Breast epithelium (tissue), 4 donors: ENCODE data around the gene ALK. TPM values are rescaled to one million over a fixed set of nuclear protein-coding genes. Genes with fewer than 3 reads are reported as not detected.

ENCODE experiments used
- DNase-seq, 2 donors: peaks; one replicate each; pipeline ENCODE4 v3.0.0-alpha.2; 2019; ENCODE audit warnings: low spot score in 2 of 2
- H3K27ac ChIP-seq, 2 donors: fragments of 200-600 bp; sonication (generic) in 1 of 2; one replicate each; pipeline ENCODE4 v1.5.1; 2016 to 2019; ENCODE audit warnings: mild to moderate bottlenecking in 1 of 2
- H3K27me3 ChIP-seq, 2 donors: fragments of 200-600 bp; sonication (generic) in 1 of 2; one replicate each; pipeline versions ENCODE4 v1.5.1 to v1.6.0; 2017 to 2019; ENCODE audit warnings: control low read depth in 1 of 2, mild to moderate bottlenecking in 1 of 2
- H3K36me3 ChIP-seq: fragments of 200-600 bp; one replicate; pipeline ENCODE4 v1.5.1; 2019
- H3K4me1 ChIP-seq, 2 donors: fragments of 200-600 bp; sonication (generic); one replicate each; pipeline ENCODE4 v1.5.1; 2016 to 2019; ENCODE audit warnings: control low read depth in 1 of 2
- H3K4me3 ChIP-seq, 3 donors: fragments of 200-600 bp; sonication (generic); 1 replicate in 2 of 3; 2 replicates in 1 of 3; pipeline ENCODE4 v1.5.1; 2016 to 2019; ENCODE audit warnings: mild to moderate bottlenecking in 3 of 3, moderate library complexity in 2 of 3
- H3K9me3 ChIP-seq, 2 donors: fragments of 200-600 bp; sonication (generic) in 1 of 2; one replicate each; pipeline ENCODE4 v1.5.1; 2016 to 2019; ENCODE audit warnings: control low read depth in 1 of 2
- POLR2A ChIP-seq: fragments of 450-650 bp; IDR thresholded peaks from one replicate; pipeline ENCODE4 v1.6.1; 2016; ENCODE audit warnings: antibody characterized with exemption, mild to moderate bottlenecking, moderate library complexity
- POLR2AphosphoS5 ChIP-seq, 3 donors: sonication (generic); formaldehyde crosslinking; IDR thresholded peaks; one replicate each; pipeline ENCODE4 v1.6.1; 2017; ENCODE audit warnings: antibody characterized with exemption in 3 of 3
- intact Hi-C: fragments of 100-400 bp; cut with DNase I; formaldehyde crosslinking; loops from one replicate; pipeline ENCODE4 v1.15.1; 2023; ENCODE audit warnings: low total_unique reads
- total RNA-seq, 3 donors: library from RNA; depleted of rRNA; stranded (reverse); fragments of >200 nt; gene quantifications; one replicate each; pipeline ENCODE4 v1.1.0, GENCODE V29; 2016
- TF ChIP-seq, protein P1 (sequence below), 3 donors: fragments of 450-650 bp; IDR thresholded peaks; one replicate each; pipeline ENCODE4 v1.5.1; 2016 to 2017; ENCODE audit warnings: antibody characterized with exemption in 3 of 3, mild to moderate bottlenecking in 3 of 3, moderate library complexity in 3 of 3

ALK gene
- total RNA-seq, 3 donors from 2014 or later, result 0.33 to 5.6 (median 0.64) TPM

DNA sequence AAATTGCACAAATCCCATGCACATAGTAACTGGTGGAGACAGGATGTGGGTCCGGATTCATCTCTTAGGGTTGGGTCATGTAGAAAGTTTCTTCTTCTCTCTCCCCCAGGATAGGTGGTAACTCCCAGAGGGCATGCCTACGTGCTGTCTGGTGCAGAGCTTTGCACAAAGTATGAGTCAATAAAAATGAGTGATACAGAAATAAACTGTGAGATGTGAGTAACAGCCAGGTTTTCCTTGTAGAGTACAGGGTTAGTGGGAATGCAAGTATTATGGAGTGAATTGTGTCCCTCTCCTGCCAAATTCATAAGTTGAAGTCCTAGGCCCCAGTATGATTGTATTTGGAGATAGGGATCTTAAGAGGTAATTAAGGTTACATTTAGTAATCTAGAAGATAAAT, 289.4 kb downstream of the ALK start:
- Histone ChIP-seq H3K4me3 (no peak overlapping the region), H3K27ac (no peak overlapping the region), H3K4me1 (no peaks in the 10 kb centered on the region), H3K27me3 (no peaks in the 10 kb centered on the region), H3K36me3 (no peaks in the 10 kb centered on the region), H3K9me3 (no peaks in the 10 kb centered on the region)
- intact Hi-C loops, result no loop called here
- DNase-seq, result no peak
- TF ChIP-seq POLR2A (no peak), POLR2AphosphoS5 (IDR thresholded peaks at IDR 0.05) (no peak)
- TF ChIP-seq, protein P1, sequence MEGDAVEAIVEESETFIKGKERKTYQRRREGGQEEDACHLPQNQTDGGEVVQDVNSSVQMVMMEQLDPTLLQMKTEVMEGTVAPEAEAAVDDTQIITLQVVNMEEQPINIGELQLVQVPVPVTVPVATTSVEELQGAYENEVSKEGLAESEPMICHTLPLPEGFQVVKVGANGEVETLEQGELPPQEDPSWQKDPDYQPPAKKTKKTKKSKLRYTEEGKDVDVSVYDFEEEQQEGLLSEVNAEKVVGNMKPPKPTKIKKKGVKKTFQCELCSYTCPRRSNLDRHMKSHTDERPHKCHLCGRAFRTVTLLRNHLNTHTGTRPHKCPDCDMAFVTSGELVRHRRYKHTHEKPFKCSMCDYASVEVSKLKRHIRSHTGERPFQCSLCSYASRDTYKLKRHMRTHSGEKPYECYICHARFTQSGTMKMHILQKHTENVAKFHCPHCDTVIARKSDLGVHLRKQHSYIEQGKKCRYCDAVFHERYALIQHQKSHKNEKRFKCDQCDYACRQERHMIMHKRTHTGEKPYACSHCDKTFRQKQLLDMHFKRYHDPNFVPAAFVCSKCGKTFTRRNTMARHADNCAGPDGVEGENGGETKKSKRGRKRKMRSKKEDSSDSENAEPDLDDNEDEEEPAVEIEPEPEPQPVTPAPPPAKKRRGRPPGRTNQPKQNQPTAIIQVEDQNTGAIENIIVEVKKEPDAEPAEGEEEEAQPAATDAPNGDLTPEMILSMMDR (IDR thresholded peaks at IDR 0.05), result no peak

DNA sequence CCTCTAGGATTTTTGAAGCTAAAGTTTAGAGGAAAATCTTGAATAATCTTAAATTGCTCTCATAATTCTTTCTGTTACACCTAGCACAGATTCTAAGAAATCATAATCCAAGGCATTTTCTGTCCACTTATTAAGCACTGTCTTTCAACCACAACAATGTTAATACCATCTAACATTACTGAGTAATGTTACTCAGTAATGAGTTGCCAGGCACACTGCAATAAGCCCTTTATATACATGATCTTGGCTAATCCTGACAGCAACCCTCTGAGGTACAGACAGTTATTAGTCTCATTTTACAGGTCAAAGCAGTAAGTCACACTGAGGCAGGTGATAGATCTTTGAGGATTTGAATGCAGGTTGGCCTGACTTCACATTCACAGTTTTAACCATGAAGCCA, 291.9 kb downstream of the ALK start:
- Histone ChIP-seq H3K36me3 (no peaks in the 10 kb centered on the region), H3K9me3 (no peaks in the 10 kb centered on the region), H3K4me3 (no peak overlapping the region), H3K27me3 (no peaks in the 10 kb centered on the region), H3K27ac (no peak overlapping the region), H3K4me1 (no peaks in the 10 kb centered on the region)
- TF ChIP-seq, protein P1 (IDR thresholded peaks at IDR 0.05), result no peak
- no peak for TF ChIP-seq POLR2AphosphoS5 (IDR thresholded peaks at IDR 0.05)
- TF ChIP-seq POLR2A, result no peak
- intact Hi-C loops, result no loop called here
- DNase-seq, result no peak

DNA sequence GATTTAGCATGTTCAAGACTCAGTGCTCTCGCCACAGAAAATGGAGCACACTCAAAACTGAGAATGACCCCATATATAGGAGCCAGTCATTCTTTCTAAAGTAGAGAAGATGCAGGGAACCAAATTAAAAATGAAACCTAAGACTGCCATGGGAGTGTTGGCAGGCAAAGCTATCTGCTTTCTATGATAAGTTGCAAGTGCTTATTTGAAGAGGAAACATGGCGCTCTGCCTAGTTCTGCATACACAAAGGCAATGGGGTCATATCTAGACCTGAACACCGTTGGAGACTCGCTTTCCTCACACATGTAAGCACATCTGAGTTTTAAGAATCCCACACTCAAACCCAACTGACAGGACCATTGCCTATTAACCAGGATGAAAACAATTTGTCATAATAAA, 292.5 kb downstream of the ALK start:
- no peaks in the 10 kb centered on the region for H3K36me3 ChIP-seq
- H3K27me3 ChIP-seq, result no peaks in the 10 kb centered on the region
- no peaks in the 10 kb centered on the region for H3K4me1 ChIP-seq
- H3K27ac ChIP-seq, result no peak overlapping the region
- intact Hi-C loops, result no loop called here
- no peak overlapping the region for H3K4me3 ChIP-seq
- TF ChIP-seq POLR2AphosphoS5 (IDR thresholded peaks at IDR 0.05), result no peak
- TF ChIP-seq, protein P1 (IDR thresholded peaks at IDR 0.05), result no peak
- TF ChIP-seq POLR2A, result no peak
- no peaks in the 10 kb centered on the region for H3K9me3 ChIP-seq
- DNase-seq, result no peak

DNA sequence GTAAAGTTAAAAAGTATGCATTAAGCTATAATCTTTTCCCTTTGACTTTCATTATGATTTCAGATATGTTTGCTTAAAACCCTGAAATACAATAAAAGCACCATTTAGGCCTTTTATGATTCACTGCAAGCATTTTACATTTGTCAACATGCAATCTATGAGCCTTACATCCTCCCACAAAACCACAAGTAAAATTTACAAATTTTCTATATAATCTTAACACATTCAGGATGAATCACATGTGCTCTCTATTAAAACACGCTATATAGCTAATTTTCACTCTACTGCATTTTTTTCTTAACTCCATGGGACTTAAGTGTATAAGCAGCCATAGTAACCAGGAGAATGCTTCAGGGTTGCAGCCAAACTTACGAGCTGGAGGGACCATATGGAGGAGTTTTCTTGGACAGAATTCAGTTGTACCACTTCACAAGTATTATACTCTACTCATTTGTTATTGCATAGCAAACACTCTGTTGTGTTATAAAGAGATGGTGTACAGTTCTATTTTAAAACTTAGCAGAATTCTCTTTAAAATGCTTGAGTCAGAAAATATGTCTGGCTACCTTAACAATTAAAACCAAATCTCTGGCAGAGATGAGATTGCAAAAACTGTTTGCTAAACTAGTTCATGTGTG, 293.2 kb downstream of the ALK start:
- no peaks in the 10 kb centered on the region for H3K9me3 ChIP-seq
- no peaks in the 10 kb centered on the region for H3K27me3 ChIP-seq
- DNase-seq, result no peak
- intact Hi-C loops, result no loop called here
- H3K36me3 ChIP-seq, result no peaks in the 10 kb centered on the region
- H3K4me1 ChIP-seq, result no peaks in the 10 kb centered on the region
- no peak overlapping the region for H3K27ac ChIP-seq
- TF ChIP-seq POLR2A (no peak), POLR2AphosphoS5 (IDR thresholded peaks at IDR 0.05) (no peak)
- TF ChIP-seq, protein P1 (IDR thresholded peaks at IDR 0.05), result no peak
- no peak overlapping the region for H3K4me3 ChIP-seq

DNA sequence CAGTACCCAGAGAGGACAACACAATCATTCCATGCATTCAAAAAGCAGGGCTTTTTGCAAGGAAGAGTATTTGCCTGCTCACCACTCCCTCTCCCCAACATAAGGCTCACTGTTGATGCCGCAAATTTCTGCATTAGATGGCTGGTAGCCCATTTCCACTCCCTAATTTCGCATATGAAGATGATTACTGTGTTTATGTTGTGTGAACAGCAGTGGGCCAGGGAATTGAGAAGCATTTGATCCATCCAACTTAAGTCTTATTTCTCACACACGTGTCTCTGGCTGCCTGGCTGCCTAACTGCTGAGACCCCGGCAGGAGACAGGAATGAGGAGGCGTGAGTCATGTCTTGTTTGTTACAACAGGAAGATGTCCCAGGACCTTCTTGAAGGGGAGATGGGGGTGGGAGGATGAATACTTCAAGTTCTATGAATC, 294.1 kb downstream of the ALK start:
- Histone ChIP-seq H3K27me3 (no peaks in the 10 kb centered on the region), H3K4me3 (no peak overlapping the region), H3K36me3 (no peaks in the 10 kb centered on the region), H3K27ac (no peak overlapping the region), H3K9me3 (no peaks in the 10 kb centered on the region), H3K4me1 (no peaks in the 10 kb centered on the region)
- DNase-seq, result no peak
- TF ChIP-seq, protein P1 (IDR thresholded peaks at IDR 0.05), result no peak
- no peak for TF ChIP-seq POLR2A
- TF ChIP-seq POLR2AphosphoS5 (IDR thresholded peaks at IDR 0.05), result no peak
- intact Hi-C loops, result no loop called here
